Measurements from ENCODE around the gene CASTOR1. TPM values are rescaled to one million over a fixed set of nuclear protein-coding genes. Genes with fewer than 3 reads are reported as not detected.

The CASTOR1 gene
- total RNA-seq, 2 donors from 2014 or later = 7.5 to 22.6 TPM

- Histone ChIP-seq H3K4me1 (ENCODE audit: control insufficient read depth in 1 of 2, low read depth in 2 of 2) (no peaks in the 10 kb centered on the region), H3K27me3 (replicated peaks; ENCODE audit: insufficient read depth) (no peaks in the 10 kb centered on the region), H3K9me3 (no peaks in the 10 kb centered on the region), H3K36me3 (no peaks in the 10 kb centered on the region), H3K27ac (no peak overlapping the region), H3K4me3 (no peak overlapping the region)
- ATAC-seq (ENCODE audit: insufficient number of reproducible peaks, low FRiP score, low read depth) (no peak), DNase-seq (ENCODE audit: low spot score) (no peak)
- TF ChIP-seq CTCF (IDR thresholded peaks at IDR 0.05) = no peak
Measured at GRCh38 chr22:30263883-30264282, 25.4 kb downstream of the CASTOR1 start.

GRCh38 chr22:30262917-30263741 is 26.2 kb downstream of the CASTOR1 start:
- H3K4me3 ChIP-seq = peak overlapping the region; percentile 57
- ATAC-seq (ENCODE audit: insufficient number of reproducible peaks, low FRiP score, low read depth) (peak; percentile 59), DNase-seq (ENCODE audit: low spot score) (no peak)
- H3K9me3 ChIP-seq = no peaks in the 10 kb centered on the region
- no peaks in the 10 kb centered on the region for H3K27me3 ChIP-seq (replicated peaks; ENCODE audit: insufficient read depth)
- no peaks in the 10 kb centered on the region for H3K4me1 ChIP-seq (ENCODE audit: control insufficient read depth in 1 of 2, low read depth in 2 of 2)
- no peak overlapping the region for H3K27ac ChIP-seq
- no peaks in the 10 kb centered on the region for H3K36me3 ChIP-seq
- TF ChIP-seq CTCF (IDR thresholded peaks at IDR 0.05) = peak; percentile 99

GRCh38 chr22:30262112-30262511 is 27.2 kb downstream of the CASTOR1 start:
- Histone ChIP-seq H3K9me3 (no peaks in the 10 kb centered on the region), H3K27ac (no peak overlapping the region), H3K36me3 (no peaks in the 10 kb centered on the region), H3K4me1 (ENCODE audit: control insufficient read depth in 1 of 2, low read depth in 2 of 2) (no peaks in the 10 kb centered on the region), H3K4me3 (no peak overlapping the region), H3K27me3 (replicated peaks; ENCODE audit: insufficient read depth) (no peaks in the 10 kb centered on the region)
- DNase-seq (ENCODE audit: low spot score) = no peak
- TF ChIP-seq CTCF (IDR thresholded peaks at IDR 0.05) = no peak
- no peak for ATAC-seq (ENCODE audit: insufficient number of reproducible peaks, low FRiP score, low read depth)

GRCh38 chr22:30261134-30261533 is 28.2 kb downstream of the CASTOR1 start:
- DNase-seq (ENCODE audit: low spot score) (no peak), ATAC-seq (ENCODE audit: insufficient number of reproducible peaks, low FRiP score, low read depth) (no peak)
- Histone ChIP-seq H3K27ac (no peak overlapping the region), H3K36me3 (no peaks in the 10 kb centered on the region), H3K27me3 (replicated peaks; ENCODE audit: insufficient read depth) (no peaks in the 10 kb centered on the region), H3K9me3 (no peaks in the 10 kb centered on the region), H3K4me3 (no peak overlapping the region), H3K4me1 (ENCODE audit: control insufficient read depth in 1 of 2, low read depth in 2 of 2) (peaks cover 0 to 4% of the 10 kb centered on the region in 2 donors)
- no peak for TF ChIP-seq CTCF (IDR thresholded peaks at IDR 0.05)

GRCh38 chr22:30260682-30261081 is 28.6 kb downstream of the CASTOR1 start:
- no peaks in the 10 kb centered on the region for H3K9me3 ChIP-seq
- no peak overlapping the region for H3K4me3 ChIP-seq
- H3K4me1 ChIP-seq (ENCODE audit: control insufficient read depth in 1 of 2, low read depth in 2 of 2) = peaks cover 2 to 7% of the 10 kb centered on the region in 2 donors
- ATAC-seq (ENCODE audit: insufficient number of reproducible peaks, low FRiP score, low read depth) = no peak
- H3K36me3 ChIP-seq = no peaks in the 10 kb centered on the region
- H3K27me3 ChIP-seq (replicated peaks; ENCODE audit: insufficient read depth) = no peaks in the 10 kb centered on the region
- no peak overlapping the region for H3K27ac ChIP-seq
- TF ChIP-seq CTCF (IDR thresholded peaks at IDR 0.05) = no peak
- DNase-seq (ENCODE audit: low spot score) = no peak
